H1 (cell line): ENCODE data around the gene FRS2. TPM values are rescaled to one million over a fixed set of nuclear protein-coding genes. Genes with fewer than 3 reads are reported as not detected.
A peak's percentile ranks its signal among the peaks of the same experiment; 100 is the strongest.

ENCODE experiments used
- CTCF ChIA-PET: fragments of 300-600 bp; sonication (Branson Sonifier 250); formaldehyde crosslinking; loops from one replicate; lab custom pipeline; 2021; ENCODE audit not compliant: partially characterized antibody; lab: Charles Lee
- POLR2A ChIA-PET: fragments of 300-600 bp; sonication (Branson Sonifier 250); formaldehyde crosslinking; loops from one replicate; lab custom pipeline; 2021; ENCODE audit warnings: inconsistent platforms; ENCODE audit not compliant: partially characterized antibody; lab: Charles Lee
- DNase-seq, 2 experiments: peaks; one replicate each; pipeline versions ENCODE4 v3.0.0 to v3.0.0-alpha.2; 2010 to 2022; ENCODE audit warnings: low spot score in 2 of 2, low read depth in 1 of 2, mixed read lengths in 1 of 2
- FAIRE-seq: peaks from 2 replicates; lab custom pipeline; 2011; peaks lifted over from hg19 to GRCh38; lab: Jason Lieb, UNC
- H2AFZ ChIP-seq: 2 replicates; pipeline ENCODE4 v1.8.1; 2012; ENCODE audit warnings: low read length, inconsistent platforms
- H2AK5ac ChIP-seq: 2 replicates; pipeline ENCODE4 v1.6.1; 2013; ENCODE audit warnings: low read depth, low read length
- H2BK120ac ChIP-seq: replicated peaks from 2 replicates; pipeline ENCODE3; 2013; ENCODE audit warnings: low read depth, low read length, inconsistent platforms
- H2BK12ac ChIP-seq: 2 replicates; pipeline ENCODE4 v1.6.1; 2013; ENCODE audit warnings: low read depth, low read length
- H2BK15ac ChIP-seq: 2 replicates; pipeline ENCODE4 v1.6.1; 2013; ENCODE audit warnings: low read length
- H2BK20ac ChIP-seq: 2 replicates; pipeline ENCODE4 v1.6.1; 2013; ENCODE audit warnings: low read length
- H2BK5ac ChIP-seq: 2 replicates; pipeline ENCODE4 v1.6.1; 2013; ENCODE audit warnings: low read depth, low read length
- H3K14ac ChIP-seq: 2 replicates; pipeline ENCODE4 v1.6.1; 2013; ENCODE audit warnings: inconsistent platforms; ENCODE audit not compliant: insufficient read length
- H3K18ac ChIP-seq: 2 replicates; pipeline ENCODE4 v1.6.1; 2013; ENCODE audit warnings: low read length; ENCODE audit errors: extremely low read depth
- H3K23ac ChIP-seq: 2 replicates; pipeline ENCODE4 v1.6.1; 2013; ENCODE audit warnings: inconsistent platforms; ENCODE audit not compliant: insufficient read length
- H3K23me2 ChIP-seq: 2 replicates; pipeline ENCODE4 v1.6.1; 2013; ENCODE audit warnings: low read depth, low read length
- H3K27ac ChIP-seq: 2 replicates; pipeline ENCODE4 v1.6.1; 2011; ENCODE audit warnings: low read depth, low read length, inconsistent platforms
- H3K27me3 ChIP-seq, 4 experiments: replicated peaks in 1 of 4; 1 replicate in 1 of 4; 2 replicates in 3 of 4; pipeline versions ENCODE4 v1.6.1 to v1.8.1; 2011 to 2013; ENCODE audit warnings: low read length in 3 of 4, mild to moderate bottlenecking in 3 of 4, inconsistent platforms in 2 of 4, mixed read lengths in 2 of 4, moderate library complexity in 1 of 4; ENCODE audit not compliant: control insufficient read depth in 3 of 4, insufficient read depth in 3 of 4; ENCODE audit errors: extremely low read depth in 1 of 4
- H3K36me3 ChIP-seq, 4 experiments: 2 replicates each; pipeline versions ENCODE4 v1.6.1 to v1.8.1; 2011 to 2013; ENCODE audit warnings: mild to moderate bottlenecking in 4 of 4, low read length in 3 of 4, moderate library complexity in 2 of 4, control low read depth in 1 of 4, inconsistent platforms in 1 of 4; ENCODE audit not compliant: insufficient read depth in 4 of 4, control insufficient read depth in 2 of 4
- H3K4ac ChIP-seq: replicated peaks from 2 replicates; pipeline ENCODE3; 2013; ENCODE audit warnings: low read length, low read depth, mixed read lengths, inconsistent platforms; ENCODE audit not compliant: insufficient read length
- H3K4me1 ChIP-seq, 4 experiments: replicated peaks in 1 of 4; 1 replicate in 1 of 4; 2 replicates in 3 of 4; pipeline versions ENCODE4 v1.6.1 to v1.8.1; 2011 to 2013; ENCODE audit warnings: low read length in 3 of 4, inconsistent platforms in 2 of 4, mixed read lengths in 1 of 4; ENCODE audit not compliant: insufficient read depth in 4 of 4, control insufficient read depth in 3 of 4
- H3K4me2 ChIP-seq, 2 experiments: 2 replicates each; pipeline versions ENCODE4 v1.6.1 to v1.8.1; 2011 to 2013; ENCODE audit warnings: low read depth in 2 of 2, low read length in 2 of 2, control low read depth in 1 of 2, inconsistent platforms in 1 of 2, mild to moderate bottlenecking in 1 of 2; ENCODE audit not compliant: insufficient read depth in 1 of 2
- H3K4me3 ChIP-seq, 4 experiments: fragments of 200-600, 300-600 bp in 1 of 4; sonication (generic), shearing (Covaris generic), sonication (Bioruptor Twin) in 1 of 4; 2 replicates each; pipeline versions ENCODE4 v1.5.1 to v1.8.1; 2011 to 2016; ENCODE audit warnings: low read length in 4 of 4, low read depth in 3 of 4, control low read depth in 2 of 4, inconsistent platforms in 2 of 4, mild to moderate bottlenecking in 2 of 4, mixed read lengths in 1 of 4, moderate library complexity in 1 of 4; ENCODE audit not compliant: insufficient read depth in 2 of 4; ENCODE audit errors: extremely low read depth in 1 of 4
- H3K56ac ChIP-seq: replicated peaks from 2 replicates; pipeline ENCODE3; 2013; ENCODE audit warnings: low read depth, mild to moderate bottlenecking, mixed read lengths, low read length, inconsistent platforms; ENCODE audit not compliant: insufficient read length
- H3K79me1 ChIP-seq: 2 replicates; pipeline ENCODE4 v1.6.1; 2013; ENCODE audit warnings: low read depth, low read length, control low read depth
- H3K79me2 ChIP-seq, 2 experiments: 2 replicates each; pipeline versions ENCODE4 v1.6.1 to v1.8.1; 2012 to 2013; ENCODE audit warnings: low read length in 2 of 2, mild to moderate bottlenecking in 2 of 2, inconsistent platforms in 1 of 2; ENCODE audit not compliant: insufficient read depth in 2 of 2, control insufficient read depth in 1 of 2
- H3K9ac ChIP-seq, 4 experiments: replicated peaks in 1 of 4; 1 replicate in 1 of 4; 2 replicates in 3 of 4; pipeline versions ENCODE4 v1.6.1 to v1.8.1; 2011 to 2013; ENCODE audit warnings: low read depth in 3 of 4, low read length in 3 of 4, control low read depth in 2 of 4, mild to moderate bottlenecking in 2 of 4, moderate library complexity in 2 of 4, inconsistent platforms in 1 of 4; ENCODE audit errors: extremely low read depth in 1 of 4
- H3K9me3 ChIP-seq, 2 experiments: 2 replicates each; pipeline versions ENCODE4 v1.6.1 to v1.8.1; 2012 to 2013; ENCODE audit warnings: mild to moderate bottlenecking in 2 of 2, moderate library complexity in 2 of 2, control low read depth in 1 of 2, inconsistent platforms in 1 of 2, low read depth in 1 of 2, low read length in 1 of 2, mixed read lengths in 1 of 2; ENCODE audit not compliant: insufficient read depth in 2 of 2
- H4K20me1 ChIP-seq, 2 experiments: replicated peaks in 1 of 2; 2 replicates each; pipeline versions ENCODE3 to v1.8.1; 2011 to 2013; ENCODE audit warnings: inconsistent platforms in 2 of 2, low read length in 2 of 2, mild to moderate bottlenecking in 1 of 2; ENCODE audit not compliant: insufficient read depth in 2 of 2, control insufficient read depth in 1 of 2
- H4K5ac ChIP-seq: 2 replicates; pipeline ENCODE4 v1.6.1; 2013; ENCODE audit warnings: low read length, low read depth, mixed read lengths, inconsistent platforms; ENCODE audit not compliant: insufficient read length
- H4K8ac ChIP-seq: 2 replicates; pipeline ENCODE4 v1.8.0; 2013; ENCODE audit warnings: mild to moderate bottlenecking, moderate library complexity, low read length, inconsistent platforms; ENCODE audit not compliant: insufficient read depth; ENCODE audit errors: extremely low read depth
- H4K91ac ChIP-seq: replicated peaks from 2 replicates; pipeline ENCODE3; 2013; ENCODE audit warnings: low read length, mixed read lengths, inconsistent platforms; ENCODE audit not compliant: insufficient read length
- CHD1 ChIP-seq: IDR thresholded peaks from 2 replicates; pipeline ENCODE4 v1.6.1; 2012; ENCODE audit warnings: low read depth, low read length, improper control_type of control experiment
- POLR2A ChIP-seq, 2 experiments: IDR thresholded peaks; 1 replicate in 1 of 2; 2 replicates in 1 of 2; pipeline ENCODE4 v1.6.1; 2011; ENCODE audit warnings: low read depth in 2 of 2, low read length in 2 of 2, mild to moderate bottlenecking in 2 of 2; ENCODE audit errors: control extremely low read depth in 1 of 2
- WGBS, 2 experiments: shearing (Covaris generic) in 1 of 2; methylation state at CpG; one replicate each; pipeline versions ENCODE4 v1.1.6 to v1.1.7; 2013 to 2015; ENCODE audit warnings: low lambda C conversion rate in 2 of 2, mixed read lengths in 2 of 2, inconsistent platforms in 1 of 2, low coverage in 1 of 2, missing lambda C conversion rate in 1 of 2; ENCODE audit not compliant: insufficient replicate concordance in 2 of 2, insufficient coverage in 1 of 2, insufficient read length in 1 of 2; ENCODE audit errors: extremely low coverage in 1 of 2, missing lambda C conversion rate in 1 of 2; 5-methylcytosine and 5-hydroxymethylcytosine counted together
- polyA plus RNA-seq, 7 experiments: library from polyadenylated mRNA; depleted of rRNA in 3 of 7; stranded (reverse) in 5 of 7; unstranded in 2 of 7; fragments of >200 nt in 5 of 7; fragments of 200-250 nt in 2 of 7; gene quantifications; 1 replicate in 5 of 7; 2 replicates in 1 of 7; 4 replicates in 1 of 7; pipeline versions ENCODE4 v1.2.1 to v1.2.3, GENCODE V29; 2011 to 2013; ENCODE audit warnings: missing spikeins in 2 of 7, mixed read lengths in 2 of 7
- total RNA-seq: library from RNA; stranded (reverse); fragmentation: NEBNext Ultra II Directional; extraction: Animal tissue kit (Norgen Biotek cat#: 25700); gene quantifications from 2 replicates; pipeline ENCODE4 v1.2.1, GENCODE V29; 2021

FRS2 gene
- total and polyA plus RNA-seq, 2 of the 8 experiments (the other 6 are each of a cell fraction or from before 2014, with no cell fraction given) = 10.3 to 35.8 TPM

- H2BK120ac ChIP-seq = no peak overlapping the region
- H4K91ac ChIP-seq = no peak overlapping the region
- H4K8ac ChIP-seq = no peak overlapping the region
- H3K4me3 ChIP-seq = no peak overlapping the region
- H4K5ac ChIP-seq = no peak overlapping the region
- H2BK5ac ChIP-seq = no peak overlapping the region
- POLR2A ChIA-PET = interaction anchor here (1.6 to 5.2 kb wide), 2 partner anchors 8 to 12 kb away, joined by 14 to 40 read pairs; no protein-coding TSS in a partner anchor
- H3K4ac ChIP-seq = no peak overlapping the region
- peaks cover 37 to 74% (median 64%) of the 10 kb centered on the region in 4 experiments for H3K36me3 ChIP-seq
- no peak overlapping the region for H3K56ac ChIP-seq
- 95% methylated on average over 4 of the region's 4 CpGs; no CpG with 5 or more reads in 1 of the 2 experiments for WGBS, 2 experiments
- CTCF ChIA-PET = no interaction called here
- H2BK20ac ChIP-seq = no peak overlapping the region
- H3K27me3 ChIP-seq = no peaks in the 10 kb centered on the region
- H3K27ac ChIP-seq = no peak overlapping the region
- H2AFZ ChIP-seq = no peak overlapping the region
- no peaks in the 10 kb centered on the region for H3K9me3 ChIP-seq
- DNase-seq (no peak), FAIRE-seq (no peak)
- no peaks in the 10 kb centered on the region for H3K4me1 ChIP-seq
- peaks cover 4 to 28% of the 10 kb centered on the region in 2 experiments; a peak in 3 of 4 replicates for H3K79me2 ChIP-seq
- no peak overlapping the region for H3K18ac ChIP-seq
- H3K23me2 ChIP-seq = no peaks in the 10 kb centered on the region
- no peak overlapping the region for H3K9ac ChIP-seq
- no peak overlapping the region for H3K14ac ChIP-seq
- TF ChIP-seq CHD1 (no peak), POLR2A (IDR thresholded peaks at IDR 0.05; ENCODE audit: control extremely low read depth in 1 of 2, low read depth in 2 of 2, low read length in 2 of 2) (0 out of 3 replicates have a peak, but pooled peaks of 1 of the 2 experiments have one; percentile 29)
- H3K4me2 ChIP-seq = no peak overlapping the region
- H4K20me1 ChIP-seq = peaks cover 5 to 10% of the 10 kb centered on the region in 2 experiments
- no peak overlapping the region for H3K23ac ChIP-seq
- H2BK12ac ChIP-seq = no peak overlapping the region
- H2BK15ac ChIP-seq = no peak overlapping the region
- no peaks in the 10 kb centered on the region for H3K79me1 ChIP-seq
- H2AK5ac ChIP-seq = no peak overlapping the region
These were observed 118.3 kb downstream of the FRS2 start for GRCh38 chr12:69588527-69588926.
